Activated CD4-positive, alpha-beta T cell treated with anti-CD3 and anti-CD28 coated beads, Interleukin-2, amount 50 U/mL, for 4 hours (primary cell): ENCODE data around the gene FAM118B.

Experiments used
- DNase-seq, 2 experiments: peaks; one replicate each; pipeline ENCODE4 v3.0.0-alpha.2; 2020

Gene FAM118B

DNA sequence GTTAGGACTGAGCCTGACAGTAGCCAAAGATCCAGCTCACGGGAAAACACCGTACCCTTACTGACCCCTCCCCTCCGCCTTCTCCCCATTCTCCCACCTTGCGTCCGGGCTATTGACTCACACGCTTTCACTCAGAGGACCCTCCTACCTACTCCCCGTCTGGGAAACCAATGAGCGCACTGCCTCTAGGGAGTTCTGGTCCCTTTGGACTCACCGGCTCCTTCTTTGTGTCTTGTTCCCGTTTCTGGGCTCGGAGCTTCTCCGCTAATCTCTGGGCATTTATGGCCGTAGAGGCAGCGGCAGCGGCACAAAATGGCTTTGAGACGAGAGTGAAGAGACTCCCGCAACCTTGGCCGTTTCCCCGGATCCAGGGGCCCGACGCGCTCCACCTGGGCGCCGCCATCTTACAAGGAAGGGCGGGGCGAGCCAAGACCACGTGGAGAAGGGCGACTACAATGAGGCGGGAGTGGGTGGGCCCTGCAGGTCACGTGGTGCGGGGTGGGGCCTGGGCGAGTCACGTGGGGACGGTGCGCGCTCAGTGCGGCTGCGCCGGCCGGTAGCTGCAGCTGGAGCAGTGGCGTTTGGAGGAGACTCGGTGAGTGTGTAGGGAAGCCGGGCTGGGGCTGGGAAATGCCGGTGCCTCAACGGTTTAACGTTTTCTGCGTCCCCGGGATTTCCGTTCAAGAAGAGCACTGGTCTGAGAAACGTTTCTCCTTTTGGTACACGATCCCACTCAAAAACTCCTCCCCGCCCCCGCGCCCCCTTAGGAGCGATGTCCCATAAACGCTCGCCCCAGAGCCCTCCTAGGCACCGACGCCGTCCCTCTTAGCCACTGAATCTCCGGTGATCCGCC is at the start of gene FAM118B, which contains the start of gene RPUSD4:
Gene FAM118B, plus strand, starts transcription at position 547 of the 853 bp plus-strand sequence. CDS start 23,220 bp downstream, outside the sequence.
Gene RPUSD4, minus strand, starts transcription at position 415 of the 853 bp plus-strand sequence. Its CDS starts 12 bp downstream, at position 403.
- peak; percentile 99 for DNase-seq

DNA sequence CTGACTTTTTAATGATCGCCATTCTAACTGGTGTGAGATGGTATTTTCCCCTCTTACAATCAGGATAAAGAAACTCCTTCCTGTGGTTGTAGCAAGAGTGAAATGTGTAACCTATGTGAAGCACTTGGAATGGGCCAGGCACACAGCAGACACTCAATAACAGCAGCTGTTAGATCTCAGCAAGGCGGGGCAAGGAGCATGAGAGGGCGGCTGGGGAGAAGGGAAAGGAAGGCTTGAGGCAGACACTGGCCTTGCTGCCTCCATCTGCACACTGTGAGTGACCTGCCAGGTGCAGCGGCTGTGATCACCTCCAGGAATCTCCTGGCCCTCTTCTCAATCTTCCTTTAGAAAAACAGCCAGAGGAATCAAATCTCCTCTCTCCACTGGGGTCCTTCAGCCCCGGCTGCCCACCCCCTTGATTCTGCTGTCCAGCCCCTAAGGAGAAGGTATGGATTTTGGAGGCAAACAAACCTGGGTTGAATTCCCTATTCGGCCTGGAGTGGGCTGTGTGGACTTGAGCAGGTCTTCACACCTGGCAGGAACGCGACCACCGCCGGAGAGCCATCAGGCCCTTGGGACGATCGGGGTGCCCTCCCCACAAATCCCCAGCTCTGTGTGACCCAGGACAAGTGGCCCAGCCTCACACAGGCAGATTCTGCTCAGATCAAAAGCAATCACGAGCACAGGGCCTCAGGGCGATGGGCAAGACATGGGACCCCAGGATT is 49.1 kb upstream of the FAM118B start:
- DNase-seq = no peak

DNA sequence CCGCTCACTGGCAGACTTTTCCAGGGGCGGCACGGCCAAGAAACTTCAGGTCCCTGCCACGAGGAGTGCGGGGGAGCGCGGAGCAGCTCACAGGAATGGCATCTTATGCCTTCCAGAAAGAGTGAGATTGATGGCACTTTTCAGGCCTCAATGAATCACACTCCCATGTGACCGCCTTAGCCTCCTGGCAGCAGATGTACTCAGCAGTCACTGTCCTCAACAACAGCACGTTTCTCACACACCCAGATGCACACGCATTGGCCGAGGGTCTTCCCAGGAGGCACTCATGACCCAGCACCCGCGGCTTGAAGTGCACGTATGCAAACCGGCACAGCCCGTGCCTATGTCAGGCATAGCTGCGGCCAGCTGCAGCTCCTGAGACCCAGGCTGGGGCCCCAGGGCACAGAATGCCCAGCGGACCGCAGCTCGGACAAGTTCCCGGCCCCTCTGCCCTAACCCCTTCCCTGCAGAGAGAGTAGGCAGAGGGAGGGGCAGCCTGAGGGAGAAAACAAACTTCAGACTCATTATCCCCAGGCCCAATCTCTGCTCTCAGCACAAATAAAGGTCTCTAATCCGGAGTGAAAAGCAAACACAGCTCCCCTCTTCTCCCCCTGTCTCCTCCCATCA is 48.4 kb upstream of the FAM118B start:
- DNase-seq = no peak

DNA sequence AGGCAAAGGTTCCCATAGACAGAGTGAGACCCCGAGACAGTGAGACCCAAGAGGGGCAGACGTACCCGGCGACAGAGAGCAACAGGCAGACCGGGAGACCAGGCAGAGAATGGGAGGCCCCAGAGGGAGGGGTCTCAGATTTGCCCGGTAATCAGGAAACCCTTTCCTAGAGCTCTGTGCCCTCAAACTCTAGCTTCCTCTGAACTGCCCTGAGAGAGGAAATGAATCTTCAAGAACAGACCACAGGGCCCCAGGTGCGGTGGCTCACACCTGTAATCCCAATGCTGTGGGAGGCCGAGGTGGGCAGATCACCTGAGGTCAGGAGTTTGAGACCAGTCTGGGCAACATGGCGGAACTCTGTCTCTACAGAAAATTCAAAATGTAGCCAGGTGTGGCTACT is 47.8 kb upstream of the FAM118B start:
- DNase-seq = no peak

DNA sequence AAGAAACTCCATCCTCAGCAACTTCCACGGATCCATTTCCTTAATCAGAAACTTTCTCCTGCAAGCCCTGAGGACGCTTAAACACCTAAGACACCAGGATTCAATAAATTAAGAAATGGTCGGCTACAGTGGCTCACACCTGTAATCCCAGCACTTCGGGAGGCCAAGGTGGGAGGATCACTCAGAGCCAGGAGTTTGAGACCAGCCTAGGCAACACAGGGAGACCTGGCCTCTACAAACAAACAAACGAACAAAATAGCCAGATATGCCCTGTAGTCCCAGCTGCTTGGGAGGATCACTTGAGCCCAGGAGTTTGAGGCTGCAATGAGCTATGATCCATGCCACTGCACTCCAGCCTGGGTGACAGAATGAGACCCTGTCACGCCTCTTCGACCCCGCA is 46.8 kb upstream of the FAM118B start:
- DNase-seq = no peak

DNA sequence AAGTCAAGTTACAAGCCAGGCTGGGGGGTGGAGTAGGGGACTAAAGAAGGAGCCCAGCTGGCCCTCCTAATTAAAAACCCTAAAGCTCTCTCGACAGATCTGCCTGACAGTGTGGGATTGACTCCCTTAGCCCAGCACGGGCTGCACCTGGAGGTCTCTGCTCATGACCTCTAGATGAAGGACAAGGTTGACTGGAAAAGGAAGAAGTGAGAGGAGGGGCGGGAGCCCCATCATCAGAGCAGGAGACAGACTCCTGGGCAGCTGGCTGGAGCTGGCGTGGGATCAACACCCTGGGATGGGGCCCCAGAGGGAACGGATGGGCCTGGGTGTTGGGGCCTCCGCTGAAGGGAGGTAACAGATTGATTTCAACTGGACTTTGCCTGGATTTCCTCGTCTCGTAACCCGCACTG is 46.3 kb upstream of the FAM118B start:
- DNase-seq = no peak

DNA sequence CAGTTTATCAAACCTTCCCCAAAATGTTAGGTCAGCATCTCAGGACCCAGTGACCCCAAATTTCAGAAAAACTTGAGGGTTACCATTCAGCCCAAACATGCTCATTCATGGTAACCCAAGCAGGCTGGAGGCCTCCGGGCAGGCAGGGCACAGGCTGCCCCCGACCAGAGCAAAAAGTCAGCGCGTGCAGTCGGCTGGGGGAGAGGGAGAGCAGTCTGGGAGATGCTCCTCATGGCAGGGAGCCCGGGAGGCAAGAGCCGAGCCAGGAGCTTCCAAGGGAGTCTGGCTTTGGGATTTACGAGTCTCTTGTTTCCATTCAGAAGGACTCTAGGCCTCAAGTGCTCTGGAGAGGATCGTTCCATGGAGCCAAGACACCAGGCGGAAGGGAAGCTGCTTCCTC is 45.8 kb upstream of the FAM118B start:
- no peak for DNase-seq

DNA sequence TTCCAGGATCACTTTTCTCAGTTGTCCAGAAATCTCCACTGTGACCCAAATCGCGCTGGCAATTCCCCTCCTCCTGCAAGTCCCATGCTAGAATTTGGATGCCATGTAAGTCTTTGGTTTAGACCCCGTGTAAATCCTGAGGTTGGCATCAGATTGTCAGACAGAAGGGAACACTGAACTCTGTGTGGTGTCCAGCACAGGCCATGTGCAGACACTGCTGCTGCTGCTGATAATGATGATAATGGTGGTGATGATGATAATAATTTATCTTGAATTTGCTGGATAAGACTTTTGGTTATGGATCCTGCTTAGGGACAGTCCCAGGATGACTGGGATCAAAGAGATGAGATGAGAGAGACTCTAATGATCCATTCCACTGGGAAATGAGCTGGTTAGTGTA is 45.2 kb upstream of the FAM118B start:
- no peak for DNase-seq

DNA sequence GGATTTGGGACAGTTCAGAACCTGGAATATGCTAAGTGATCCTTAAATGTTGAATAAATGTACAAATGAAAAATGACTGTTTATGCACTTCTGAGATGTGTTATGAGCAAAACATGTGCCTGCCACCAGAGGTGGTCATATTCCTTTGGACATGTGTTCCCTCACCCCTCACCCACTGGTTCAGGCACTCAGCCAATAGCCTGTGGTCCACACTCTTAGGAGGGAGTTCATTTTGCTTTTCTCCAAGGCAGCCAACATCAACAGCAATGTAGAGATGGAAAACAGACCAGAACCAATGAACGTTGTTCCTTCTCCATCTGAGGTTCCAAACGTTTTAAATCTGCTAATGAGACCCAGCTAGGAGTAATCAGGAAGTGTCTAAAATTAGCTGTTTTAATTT is 44.1 kb upstream of the FAM118B start:
- DNase-seq = no peak

DNA sequence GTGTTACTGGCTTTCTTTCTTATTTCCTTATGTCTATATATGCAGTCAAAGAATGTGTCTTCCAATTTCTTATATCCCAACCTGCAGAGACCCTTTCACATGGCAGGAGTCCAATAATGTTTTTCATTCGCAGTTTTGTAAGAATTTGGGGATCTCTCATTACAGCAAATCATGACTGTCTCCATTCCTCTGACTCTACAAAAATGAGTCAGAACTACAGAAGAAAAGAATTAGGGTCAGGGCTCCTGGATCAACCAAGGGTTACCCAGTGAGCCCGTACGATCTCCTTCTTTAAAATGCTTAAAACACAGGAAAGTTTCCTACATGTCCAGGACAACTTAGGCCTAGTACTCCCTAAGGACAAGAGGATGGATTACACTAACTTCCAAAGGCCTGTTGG is 42.3 kb upstream of the FAM118B start:
- DNase-seq = no peak

DNA sequence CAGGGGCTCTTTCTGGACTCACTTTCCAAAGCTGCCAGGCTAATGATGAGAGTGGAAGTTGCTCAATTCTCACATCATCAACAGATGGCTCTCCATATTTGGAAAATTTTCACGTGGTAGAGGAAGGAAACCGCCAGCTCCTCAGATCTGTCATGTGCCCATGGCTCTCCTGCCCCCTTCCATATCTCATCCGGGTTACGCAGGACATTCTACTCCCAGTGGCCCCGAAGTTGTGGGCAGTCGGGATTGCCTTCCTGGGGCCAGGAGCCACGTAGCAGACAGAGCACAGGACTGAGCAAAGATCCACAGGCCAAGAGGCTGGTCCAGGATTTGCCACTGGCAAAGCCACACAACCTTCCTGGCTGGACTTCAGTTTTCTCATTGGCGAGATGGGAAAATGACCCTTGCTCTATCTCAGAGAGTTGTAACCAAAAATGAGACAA is 39.0 kb upstream of the FAM118B start:
- no peak for DNase-seq

DNA sequence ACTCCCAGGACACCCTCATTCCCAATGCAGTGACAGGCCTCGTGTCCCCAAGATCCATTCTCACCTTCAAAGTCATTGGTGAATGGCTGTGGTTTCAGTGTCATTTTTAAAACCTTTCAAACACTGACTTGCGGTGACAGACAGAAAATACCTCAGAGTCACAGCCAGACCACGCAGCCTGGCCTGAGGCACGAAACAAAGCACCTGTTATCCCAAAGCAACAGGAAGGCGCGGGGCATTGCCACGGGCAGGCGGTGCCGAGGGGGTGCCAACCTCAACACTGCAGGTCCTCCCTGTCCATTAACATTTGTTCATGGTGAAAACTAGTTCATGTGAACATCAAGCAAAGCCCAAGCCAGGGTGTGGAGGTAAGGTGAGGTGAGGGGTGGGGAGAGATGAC is 38.3 kb upstream of the FAM118B start:
- DNase-seq = no peak

DNA sequence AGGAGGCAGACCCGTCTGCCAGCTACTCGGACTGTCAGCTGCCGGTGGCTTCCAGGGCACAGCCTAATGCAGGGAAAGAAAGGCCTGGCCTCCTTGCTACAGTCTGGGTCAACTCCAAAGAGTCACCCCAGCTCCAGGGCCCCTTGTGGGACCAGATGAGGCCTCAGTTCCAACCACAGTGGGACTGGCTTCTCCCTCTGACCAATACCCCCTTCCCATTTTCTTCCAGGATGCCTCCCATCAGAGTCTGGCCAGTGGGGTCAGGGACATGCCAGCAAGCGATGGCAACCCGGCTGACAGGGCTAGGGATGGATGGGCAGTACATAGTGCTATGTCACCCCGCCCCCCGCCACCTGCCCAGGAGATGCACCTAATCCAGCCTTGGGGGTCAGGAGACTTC is 36.8 kb upstream of the FAM118B start:
- DNase-seq = no peak

DNA sequence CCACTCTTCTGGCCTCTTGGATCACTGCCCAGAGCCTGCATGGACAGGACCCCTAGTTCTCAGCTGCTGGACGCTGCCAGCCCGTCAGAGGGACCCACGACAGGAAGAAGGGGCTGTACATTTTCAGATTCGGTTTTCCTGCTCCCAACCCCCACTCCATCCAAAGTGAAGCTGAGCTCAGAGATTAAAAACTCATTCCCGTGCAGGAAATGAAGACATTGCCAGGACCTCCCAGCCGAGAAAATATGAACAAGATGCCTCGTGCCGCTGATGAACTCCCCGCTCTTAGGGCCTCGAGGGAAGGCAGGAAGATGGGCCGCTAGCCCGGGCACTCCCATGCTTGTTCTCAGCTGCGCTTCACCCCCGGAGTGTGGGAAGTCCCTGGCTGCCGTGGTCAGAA is 36.2 kb upstream of the FAM118B start:
- no peak for DNase-seq

DNA sequence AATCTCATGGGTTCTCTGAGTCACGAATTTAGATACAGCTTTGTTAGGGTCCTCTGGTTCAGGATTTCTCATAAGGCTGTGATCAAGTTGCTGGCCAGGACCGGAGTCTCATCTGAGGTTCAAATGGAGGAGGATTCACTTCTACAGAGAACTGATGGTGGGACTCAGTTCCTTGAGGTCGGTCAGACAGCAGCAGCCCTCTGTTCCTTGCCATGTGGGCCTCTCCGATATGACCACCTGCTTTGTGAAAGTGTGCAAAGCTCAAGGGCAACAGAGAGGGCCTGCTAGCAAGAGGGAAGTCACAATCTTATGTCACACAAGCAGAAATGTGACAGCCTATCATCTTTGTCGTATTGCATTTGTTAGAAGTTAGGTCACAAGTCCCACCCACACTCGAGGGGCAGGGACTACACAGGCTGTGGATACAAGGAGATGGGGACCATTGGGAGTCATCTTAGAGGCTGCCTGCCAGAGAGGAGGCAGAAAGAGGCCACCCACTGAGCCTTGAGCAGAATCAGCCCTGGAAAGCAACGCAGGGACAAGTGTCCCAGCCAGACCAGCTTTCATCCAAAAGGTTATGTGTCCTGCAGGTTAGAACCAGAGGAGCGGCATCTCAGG is 34.6 kb upstream of the FAM118B start:
- no peak for DNase-seq

DNA sequence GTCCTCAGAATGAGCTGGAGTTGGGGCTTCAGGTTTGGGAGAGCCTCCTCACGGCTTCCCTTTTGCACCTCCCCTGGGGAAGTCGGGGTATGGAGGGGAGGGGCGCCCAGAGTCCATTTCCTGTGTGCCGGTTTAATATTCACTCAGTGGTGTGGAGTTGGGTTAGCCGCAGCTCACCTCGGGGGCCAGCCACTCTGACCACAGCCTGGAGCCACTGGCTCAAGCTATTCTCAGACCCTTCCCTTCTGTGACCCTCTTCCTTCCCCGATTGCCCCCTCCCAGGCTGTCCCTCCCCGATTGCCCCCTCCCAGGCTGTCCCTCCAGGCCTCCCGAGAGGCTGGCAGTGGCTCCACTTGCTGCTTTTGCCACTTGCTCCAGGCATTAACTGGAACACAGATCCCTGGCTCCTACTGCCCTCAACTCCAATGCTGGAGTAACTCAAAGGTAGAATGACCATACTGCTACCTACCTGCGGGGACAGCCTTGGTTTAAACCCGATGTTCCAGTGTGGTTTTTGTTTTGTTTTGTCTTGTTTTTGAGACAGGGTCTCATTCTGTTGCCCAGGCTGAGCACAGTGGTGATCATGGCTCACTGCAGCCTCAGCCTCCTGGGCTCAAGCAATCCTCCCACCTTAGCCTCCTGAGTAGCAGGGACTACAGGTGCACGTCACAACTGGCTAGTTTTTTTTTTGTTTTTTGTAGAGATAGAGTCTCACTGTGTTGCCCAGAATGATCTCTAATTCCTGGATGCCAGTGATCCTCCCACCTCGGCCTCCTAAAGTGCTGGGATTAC is 29.4 kb upstream of the FAM118B start:
- no peak for DNase-seq

DNA sequence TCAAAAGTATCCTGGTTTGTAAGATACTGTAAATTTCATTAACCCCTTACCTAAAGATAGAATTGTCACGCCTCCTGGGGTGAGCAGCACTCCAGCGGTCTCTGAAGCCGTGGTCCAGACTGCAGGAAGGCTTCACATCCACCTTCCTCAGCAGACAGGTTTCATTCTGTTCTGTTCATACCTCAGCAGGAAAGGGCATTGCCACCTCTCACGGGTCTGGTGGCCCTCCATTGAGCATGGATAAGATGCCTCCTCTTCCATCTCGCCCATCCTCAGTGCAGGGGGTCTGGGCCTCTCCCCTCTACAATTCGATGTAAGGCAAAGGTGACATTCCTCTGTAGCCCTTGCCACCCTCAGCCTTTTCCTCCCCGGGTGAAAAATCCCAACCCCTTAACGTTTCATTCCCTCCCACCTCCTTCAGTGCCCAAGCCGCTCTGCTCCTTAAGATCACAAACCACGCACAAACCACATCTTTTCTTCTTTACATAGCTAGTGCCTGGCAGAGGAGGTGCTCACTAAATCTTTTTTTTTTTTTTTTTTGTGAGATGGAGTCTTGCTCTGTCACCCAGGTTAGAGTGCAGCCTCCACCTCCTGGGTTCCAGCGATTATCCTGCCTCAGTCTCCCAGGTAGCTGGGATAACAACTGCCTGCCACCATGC is 28.7 kb upstream of the FAM118B start:
- no peak for DNase-seq

DNA sequence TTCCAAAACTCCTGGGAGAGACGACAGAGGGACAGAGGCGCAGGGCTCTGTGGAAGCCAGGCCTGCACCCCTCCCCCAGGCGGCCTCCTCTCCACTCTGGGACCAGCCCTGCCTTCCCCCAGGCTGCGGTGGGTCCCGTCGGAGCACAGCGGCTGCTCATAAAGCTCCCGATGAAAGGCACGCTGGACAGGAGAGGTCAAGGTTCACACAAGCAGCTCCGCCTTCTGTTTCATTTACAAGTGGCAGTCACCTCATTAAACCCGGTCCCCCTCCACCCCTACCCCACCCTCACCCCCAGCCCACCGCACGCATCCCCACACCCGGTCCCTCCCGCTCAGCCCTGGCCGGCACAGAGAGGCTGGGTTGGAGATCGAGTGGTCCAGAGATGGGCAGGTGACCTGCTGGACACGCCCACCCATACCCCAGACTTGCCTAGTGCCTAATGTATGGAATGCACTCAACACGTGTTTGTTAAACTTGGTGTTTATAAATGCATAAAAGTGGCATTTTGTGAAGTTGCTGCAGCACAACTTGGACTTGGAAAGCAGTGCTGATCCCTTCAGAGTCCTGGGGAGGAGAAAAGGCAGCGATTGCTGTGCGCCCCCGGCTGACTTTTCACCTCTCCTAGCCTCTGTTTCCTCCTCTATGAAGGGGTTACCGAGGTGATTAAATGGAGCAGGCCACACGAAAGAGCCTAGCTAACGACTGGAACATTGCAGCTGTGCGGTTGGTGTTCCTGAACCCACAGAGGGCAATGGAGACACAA is 26.1 kb upstream of the FAM118B start:
- DNase-seq = no peak

DNA sequence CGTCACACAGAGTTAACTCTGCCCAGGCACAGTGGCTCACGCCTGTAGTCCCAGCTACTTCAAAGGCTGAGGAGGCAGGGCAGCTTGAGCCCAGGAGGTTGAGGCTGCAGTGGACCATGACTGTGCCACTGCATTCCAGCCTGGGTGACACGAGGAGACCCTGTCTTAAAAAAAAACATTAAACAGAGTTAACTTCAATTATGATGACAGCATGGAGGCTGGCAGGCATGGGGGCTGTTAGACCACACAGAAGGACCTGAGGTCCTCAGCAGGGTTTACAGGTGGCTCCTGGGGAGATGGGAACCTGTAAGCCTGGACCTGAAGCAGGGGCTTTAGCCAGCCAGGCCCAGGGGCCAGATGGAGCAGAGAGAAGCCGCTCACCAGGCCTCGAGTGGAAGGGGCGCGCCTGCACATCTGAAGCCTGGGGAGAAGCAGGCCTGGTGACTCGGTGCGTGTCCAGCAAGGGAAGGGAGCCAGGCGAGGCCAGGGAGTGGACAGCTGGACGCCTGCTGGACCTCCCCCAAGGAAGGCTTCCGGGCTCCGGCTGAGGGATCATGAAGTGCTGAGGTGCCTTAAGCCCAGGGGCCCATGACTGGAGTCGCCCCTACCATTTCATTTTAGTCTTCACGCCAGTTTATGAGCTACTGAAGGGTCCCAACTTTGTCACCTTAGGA is 25.4 kb upstream of the FAM118B start:
- DNase-seq = no peak
